Naive thymus-derived CD4-positive, alpha-beta T cell (primary cell): ENCODE data around the gene SEBOX. TPM values are rescaled to one million over a fixed set of nuclear protein-coding genes. Genes with fewer than 3 reads are reported as not detected.

ENCODE experiments used
- ATAC-seq: fragments of 150-1000 bp; cut with Tn5 transposase; 2 replicates; pipeline ENCODE4 v1.10.0; 2021; ENCODE audit warnings: mild to moderate bottlenecking, moderate library complexity
- CTCF ChIA-PET: fragments of 350-600 bp; sonication (Branson Sonifier 250); formaldehyde crosslinking; loops from one replicate; lab custom pipeline; 2021; ENCODE audit warnings: antibody characterized with exemption; lab: Charles Lee
- POLR2A ChIA-PET: fragments of 350-600 bp; sonication (Branson Sonifier 250); formaldehyde crosslinking; loops from one replicate; lab custom pipeline; 2021; ENCODE audit warnings: antibody characterized with exemption, inconsistent platforms; lab: Charles Lee
- DNase-seq, 9 donors: peaks; one replicate each; pipeline versions ENCODE4 v3.0.0 to v3.0.0-alpha.2; 2020 to 2022; ENCODE audit warnings: mixed read lengths in 1 of 9
- H3K27ac ChIP-seq: one replicate; pipeline ENCODE4 v1.7.0; 2013; ENCODE audit warnings: mild to moderate bottlenecking, low read depth, low read length, moderate library complexity
- H3K27me3 ChIP-seq, 2 donors: one replicate each; pipeline ENCODE4 v1.7.0; 2013; ENCODE audit warnings: low read length in 2 of 2, mild to moderate bottlenecking in 2 of 2, moderate library complexity in 2 of 2; ENCODE audit not compliant: control insufficient read depth in 2 of 2, insufficient read depth in 2 of 2
- H3K36me3 ChIP-seq, 3 experiments: 1 replicate in 2 of 3; 2 replicates in 1 of 3; pipeline ENCODE4 v1.7.0; 2013; ENCODE audit warnings: low read length in 3 of 3, mild to moderate bottlenecking in 3 of 3, moderate library complexity in 1 of 3; ENCODE audit not compliant: insufficient read depth in 3 of 3, control insufficient read depth in 2 of 3
- H3K4me1 ChIP-seq, 2 donors: one replicate each; pipeline ENCODE4 v1.7.0; 2013; ENCODE audit warnings: low read length in 2 of 2, mild to moderate bottlenecking in 2 of 2, moderate library complexity in 1 of 2; ENCODE audit not compliant: control insufficient read depth in 2 of 2, insufficient read depth in 2 of 2
- H3K4me3 ChIP-seq: 2 replicates; pipeline ENCODE4 v1.7.0; 2013; ENCODE audit warnings: mild to moderate bottlenecking, low read length
- H3K9me3 ChIP-seq, 3 experiments: 1 replicate in 2 of 3; 2 replicates in 1 of 3; pipeline ENCODE4 v1.7.0; 2013; ENCODE audit warnings: low read length in 3 of 3; ENCODE audit not compliant: control insufficient read depth in 2 of 3
- H3K27ac Mint-ChIP-seq, 9 donors: one replicate each; pipeline ENCODE4 v1.8.0; 2020 to 2022; ENCODE audit warnings: mixed read lengths in 9 of 9, mild to moderate bottlenecking in 8 of 9, moderate library complexity in 5 of 9, inconsistent platforms in 2 of 9
- H3K27me3 Mint-ChIP-seq, 5 donors: one replicate each; pipeline ENCODE4 v1.8.0; 2021 to 2022; ENCODE audit warnings: mixed read lengths in 5 of 5, mild to moderate bottlenecking in 1 of 5
- H3K36me3 Mint-ChIP-seq, 5 donors: one replicate each; pipeline ENCODE4 v1.8.0; 2020 to 2022; ENCODE audit warnings: mixed read lengths in 5 of 5, mild to moderate bottlenecking in 3 of 5, inconsistent platforms in 1 of 5
- H3K4me1 Mint-ChIP-seq, 7 donors: one replicate each; pipeline ENCODE4 v1.8.0; 2020 to 2022; ENCODE audit warnings: mixed read lengths in 7 of 7, mild to moderate bottlenecking in 3 of 7, inconsistent platforms in 1 of 7
- H3K4me3 Mint-ChIP-seq, 10 donors: one replicate each; pipeline ENCODE4 v1.8.0; 2020 to 2022; ENCODE audit warnings: mild to moderate bottlenecking in 10 of 10, mixed read lengths in 10 of 10, moderate library complexity in 6 of 10, inconsistent platforms in 2 of 10
- H3K9me3 Mint-ChIP-seq, 11 donors: one replicate each; pipeline ENCODE4 v1.8.0; 2020 to 2022; ENCODE audit warnings: mixed read lengths in 11 of 11, mild to moderate bottlenecking in 4 of 11, inconsistent platforms in 1 of 11, moderate library complexity in 1 of 11
- intact Hi-C, 2 donors: fragments of 100-400 bp; cut with micrococcal nuclease; formaldehyde crosslinking; loops; one replicate each; pipeline ENCODE4 v1.15.1; 2023
- polyA plus RNA-seq, 2 donors: library from polyadenylated mRNA; unstranded; fragments of 300-500 nt; fragmentation: Illumina TruSeq; gene quantifications; one replicate each; pipeline ENCODE4 v1.2.3, GENCODE V29; 2021
- total RNA-seq, 6 experiments: library from RNA in 5 of 6; stranded (reverse) in 5 of 6; gene quantifications; 1 replicate in 5 of 6; 2 replicates in 1 of 6; pipeline ENCODE4 v1.2.3 and lab custom pipeline; 2021 to 2026

SEBOX gene
- total and polyA plus RNA-seq, 7 experiments from 2014 or later = not detected

DNA sequence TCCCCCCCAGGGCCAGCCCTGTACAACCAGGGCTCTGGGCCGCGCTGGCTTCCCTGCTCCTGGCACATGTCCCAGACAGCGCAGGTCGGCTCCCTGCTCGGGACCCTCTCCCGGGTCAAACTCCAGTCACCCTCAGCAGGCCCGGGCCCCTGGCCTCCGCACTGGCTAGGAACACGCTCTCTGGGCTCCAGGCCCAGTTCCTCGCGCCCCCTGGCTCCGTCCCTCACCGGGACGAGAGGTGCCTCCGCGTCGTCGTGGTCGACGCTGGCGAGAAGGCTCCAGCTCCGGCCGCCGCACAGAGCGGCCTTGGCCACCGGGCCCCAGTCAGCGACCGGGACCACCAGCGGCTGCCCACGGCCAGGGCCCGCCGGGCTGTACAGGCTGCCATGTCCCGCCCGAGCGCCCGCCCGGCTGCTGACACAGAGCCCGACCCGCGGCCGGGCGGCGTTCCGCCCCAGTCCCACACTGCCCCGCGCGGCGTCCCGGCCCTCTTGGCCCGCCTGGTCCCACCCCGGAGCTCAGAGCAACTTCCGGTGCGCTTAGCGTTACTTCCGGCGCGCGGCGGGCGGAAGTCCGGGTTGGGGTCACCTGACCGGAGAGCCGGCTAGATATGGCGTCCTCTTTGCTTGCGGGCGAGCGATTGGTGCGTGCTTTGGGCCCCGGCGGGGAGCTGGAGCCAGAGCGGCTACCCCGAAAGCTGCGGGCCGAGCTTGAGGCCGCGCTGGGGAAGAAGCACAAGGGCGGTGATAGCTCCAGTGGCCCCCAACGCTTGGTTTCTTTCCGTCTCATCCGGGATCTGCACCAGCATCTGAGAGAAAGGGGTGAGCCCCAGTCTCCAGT lies 7.7 kb downstream of the SEBOX start, which contains the start of gene POLDIP2:
Gene POLDIP2 (minus strand): TSS at position 467 of the 840 bp plus-strand sequence. CDS start 79 bp downstream, at position 388.
- POLR2A ChIA-PET = interaction anchor here (0.6 to 4.8 kb wide), 23 partner anchors 9 to 794 kb away, joined by 3 to 75 read pairs (median 3); partner anchors contain the start of genes FLOT2, IFT20, PHF12 and SARM1
- DNase-seq (peak; percentile 94 to 97 (median 96)), ATAC-seq (peak; percentile 99)
- Histone ChIP-seq H3K27ac (peak within 1 kb of the TSS; percentile 90), H3K36me3 (peaks cover 19 to 57% (median 30%) of the 10 kb centered on the region in 3 experiments), H3K4me3 (peak within 1 kb of the TSS; percentile 80), H3K9me3 (no peaks in the 10 kb centered on the region), H3K27me3 (no peaks in the 10 kb centered on the region), H3K4me1 (peaks cover 17 to 21% of the 10 kb centered on the region in 2 donors)
- peaks cover 0 to 3% (median 0%) of the 10 kb centered on the region in 11 donors for H3K9me3 Mint-ChIP-seq
- peak within 1 kb of the TSS; percentile 91 to 98 (median 94) for H3K4me3 Mint-ChIP-seq
- H3K27ac Mint-ChIP-seq = peak within 1 kb of the TSS; percentile 89 to 97 (median 94)
- H3K27me3 Mint-ChIP-seq = no peaks in the 10 kb centered on the region
- intact Hi-C loops = loop anchor here (1.0 to 2.0 kb wide), 5 partner anchors 14 to 38 kb away; partner anchors contain the start of genes IFT20 (in 2 of the 2), SARM1 (in 2 of the 2), TMEM97 (in 2 of the 2) and TNFAIP1 (in 2 of the 2)
- CTCF ChIA-PET = interaction anchor here (1.2 to 3.3 kb wide), 2 partner anchors 22 to 60 kb away, joined by 4 to 14 read pairs; partner anchors contain the start of genes IFT20 and TNFAIP1
- H3K36me3 Mint-ChIP-seq = peaks cover 4 to 26% (median 12%) of the 10 kb centered on the region in 5 donors
- peaks cover 19 to 40% (median 29%) of the 10 kb centered on the region in 7 donors for H3K4me1 Mint-ChIP-seq

GRCh38 chr17:28350271-28350670 lies 14.7 kb downstream of the SEBOX start:
- H3K4me3 ChIP-seq = no peak overlapping the region
- no peaks in the 10 kb centered on the region for H3K27me3 ChIP-seq
- no peaks in the 10 kb centered on the region for H3K9me3 ChIP-seq
- H3K36me3 Mint-ChIP-seq = peaks cover 4 to 30% (median 19%) of the 10 kb centered on the region in 5 donors
- H3K4me1 ChIP-seq = no peaks in the 10 kb centered on the region
- intact Hi-C loops = no loop called here
- no peak overlapping the region for H3K27ac ChIP-seq
- ChIA-PET POLR2A (no interaction called here), CTCF (interaction anchor here (0.7 to 1.2 kb wide), 2 partner anchors 14 to 598 kb away, joined by 3 to 4 read pairs; partner anchors contain the start of gene TNFAIP1)
- ATAC-seq = no peak
- DNase-seq = no peak
- no peak overlapping the region for H3K4me3 Mint-ChIP-seq
- H3K36me3 ChIP-seq = peaks cover 20 to 96% (median 31%) of the 10 kb centered on the region in 3 experiments
- no peaks in the 10 kb centered on the region for H3K27me3 Mint-ChIP-seq
- H3K4me1 Mint-ChIP-seq = peaks cover 0 to 5% (median 4%) of the 10 kb centered on the region in 7 donors
- H3K9me3 Mint-ChIP-seq = no peaks in the 10 kb centered on the region
- peak overlapping the region in 2 of 9 donors; percentile 7 to 21 for H3K27ac Mint-ChIP-seq

DNA sequence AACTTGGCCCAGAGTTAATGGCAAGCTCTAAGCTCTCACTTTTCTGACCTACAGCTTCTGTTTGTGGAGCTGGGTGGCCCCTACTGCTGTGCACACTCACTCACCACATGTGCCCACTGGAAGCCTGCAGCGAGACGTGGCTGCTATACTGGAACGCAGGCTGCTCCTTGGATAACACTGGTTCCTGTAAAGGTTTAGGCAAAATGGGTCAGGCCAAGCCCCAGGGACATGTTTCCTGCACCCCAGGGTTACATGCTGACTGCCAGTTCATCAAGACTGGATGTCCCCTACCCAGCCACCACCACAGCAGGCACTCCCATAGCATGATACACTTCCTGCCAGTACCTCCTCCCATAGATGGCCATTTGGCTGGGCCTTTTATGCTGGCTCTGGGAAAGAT lies 16.0 kb downstream of the SEBOX start:
- ATAC-seq (no peak), DNase-seq (no peak)
- Mint-ChIP-seq H3K4me3 (no peak overlapping the region), H3K27ac (peak overlapping the region in 1 of 9 donors; percentile 38), H3K27me3 (no peaks in the 10 kb centered on the region), H3K36me3 (peaks cover 0 to 25% (median 19%) of the 10 kb centered on the region in 5 donors), H3K4me1 (no peaks in the 10 kb centered on the region), H3K9me3 (no peaks in the 10 kb centered on the region)
- H3K9me3 ChIP-seq = no peaks in the 10 kb centered on the region
- H3K27ac ChIP-seq = no peak overlapping the region
- intact Hi-C loops = no loop called here
- no peak overlapping the region for H3K4me3 ChIP-seq
- no peaks in the 10 kb centered on the region for H3K27me3 ChIP-seq
- no peaks in the 10 kb centered on the region for H3K4me1 ChIP-seq
- ChIA-PET CTCF (no interaction called here), POLR2A (interaction anchor here (1.3 to 3.0 kb wide), 2 partner anchors 8 to 13 kb away, joined by 8 to 15 read pairs; partner anchors contain the start of genes IFT20, POLDIP2 and TNFAIP1)
- peaks cover 20 to 99% (median 27%) of the 10 kb centered on the region in 3 experiments for H3K36me3 ChIP-seq

- H3K9me3 ChIP-seq = no peaks in the 10 kb centered on the region
- no peak overlapping the region for H3K27ac ChIP-seq
- Mint-ChIP-seq H3K4me3 (no peak overlapping the region), H3K4me1 (peaks cover 0 to 4% (median 0%) of the 10 kb centered on the region in 7 donors), H3K9me3 (no peaks in the 10 kb centered on the region), H3K27ac (peak overlapping the region in 1 of 9 donors; percentile 2), H3K36me3 (peaks cover 0 to 31% (median 19%) of the 10 kb centered on the region in 5 donors), H3K27me3 (no peaks in the 10 kb centered on the region)
- H3K27me3 ChIP-seq = no peaks in the 10 kb centered on the region
- no peak for ATAC-seq
- ChIA-PET CTCF (no interaction called here), POLR2A (interaction anchor here (1.2 to 3.0 kb wide), 3 partner anchors 10 to 12 kb away, joined by 3 to 15 read pairs (median 8); partner anchors contain the start of genes IFT20, POLDIP2 and TNFAIP1)
- no peaks in the 10 kb centered on the region for H3K4me1 ChIP-seq
- H3K36me3 ChIP-seq = peaks cover 15 to 97% (median 22%) of the 10 kb centered on the region in 3 experiments
- intact Hi-C loops = no loop called here
- DNase-seq = no peak
- no peak overlapping the region for H3K4me3 ChIP-seq
Observed at GRCh38 chr17:28347261-28347891, 17.6 kb downstream of the SEBOX start.

DNA sequence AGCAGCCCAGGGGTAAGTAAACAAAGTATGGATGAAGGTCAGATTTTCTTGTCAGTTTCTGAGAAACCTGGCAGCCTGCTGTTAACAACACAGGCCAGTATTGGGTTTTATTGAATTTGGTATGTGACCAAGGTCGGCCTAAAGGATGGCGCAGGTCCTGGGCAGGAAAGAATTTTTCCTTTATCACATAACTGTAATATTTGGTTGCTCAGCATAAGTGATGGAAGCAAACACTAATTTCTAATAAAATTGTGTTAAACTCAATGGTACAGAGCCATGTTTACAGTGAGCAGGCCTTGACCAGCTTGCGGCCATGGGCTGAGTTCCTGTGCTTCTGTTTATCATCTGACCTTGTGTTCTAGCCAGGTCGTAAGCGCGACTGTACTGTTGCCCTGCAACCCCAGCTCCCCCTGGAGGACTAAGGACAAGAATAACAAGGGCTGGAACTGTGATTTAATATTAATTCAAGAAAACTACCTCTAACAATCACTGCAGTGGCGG lies 18.2 kb downstream of the SEBOX start:
- peaks cover 4 to 36% (median 17%) of the 10 kb centered on the region in 5 donors for H3K36me3 Mint-ChIP-seq
- ATAC-seq = no peak

GRCh38 chr17:28346199-28346580 lies 18.8 kb downstream of the SEBOX start:
- Mint-ChIP-seq H3K4me1 (peaks cover 0 to 4% (median 0%) of the 10 kb centered on the region in 7 donors), H3K36me3 (peaks cover 4 to 43% (median 11%) of the 10 kb centered on the region in 5 donors), H3K9me3 (no peaks in the 10 kb centered on the region), H3K4me3 (no peak overlapping the region), H3K27ac (peak overlapping the region in 3 of 9 donors; percentile 2 to 45 (median 5)), H3K27me3 (no peaks in the 10 kb centered on the region)
- peaks cover 13 to 98% (median 21%) of the 10 kb centered on the region in 3 experiments for H3K36me3 ChIP-seq
- intact Hi-C loops = no loop called here
- DNase-seq = no peak
- H3K4me1 ChIP-seq = no peaks in the 10 kb centered on the region
- H3K4me3 ChIP-seq = no peak overlapping the region
- no peak overlapping the region for H3K27ac ChIP-seq
- H3K27me3 ChIP-seq = no peaks in the 10 kb centered on the region
- ATAC-seq = no peak
- POLR2A ChIA-PET = interaction anchor here (0.9 to 1.8 kb wide), 3 partner anchors 10 to 11 kb away, joined by 3 to 8 read pairs (median 3); partner anchors contain the start of genes IFT20, POLDIP2 and TNFAIP1
- no peaks in the 10 kb centered on the region for H3K9me3 ChIP-seq
- CTCF ChIA-PET = no interaction called here

More for the DNA sequence above, 18.2 kb downstream of the SEBOX start:
- H3K9me3 Mint-ChIP-seq = no peaks in the 10 kb centered on the region
- ChIA-PET CTCF (no interaction called here), POLR2A (interaction anchor here (1.2 to 3.0 kb wide), 4 partner anchors 9 to 11 kb away, joined by 3 to 15 read pairs (median 6); partner anchors contain the start of genes IFT20, POLDIP2 and TNFAIP1)
- Histone ChIP-seq H3K4me3 (no peak overlapping the region), H3K36me3 (peaks cover 16 to 98% (median 19%) of the 10 kb centered on the region in 3 experiments), H3K4me1 (no peaks in the 10 kb centered on the region), H3K27me3 (no peaks in the 10 kb centered on the region), H3K9me3 (no peaks in the 10 kb centered on the region), H3K27ac (no peak overlapping the region)
- DNase-seq = no peak
- H3K27ac Mint-ChIP-seq = peak overlapping the region in 1 of 9 donors; percentile 45
- peaks cover 0 to 4% (median 0%) of the 10 kb centered on the region in 7 donors for H3K4me1 Mint-ChIP-seq
- intact Hi-C loops = no loop called here
- H3K4me3 Mint-ChIP-seq = no peak overlapping the region
- H3K27me3 Mint-ChIP-seq = no peaks in the 10 kb centered on the region
